NCI-H345 treated with DMSO at 0.1 percent for 48 hours (cell line): ENCODE data around the gene ERCC3.
"Not testable (repeated sequence)": the region's sequence is repeated elsewhere in the genome, so short reads cannot be mapped to it uniquely, and the experiment has no call there.

Source experiments
- DNase-seq: peaks from one replicate; lab custom pipeline; 2025; ENCODE audit not compliant: unreplicated experiment; lab: John Stamatoyannopoulos, UW

ERCC3 gene

DNA sequence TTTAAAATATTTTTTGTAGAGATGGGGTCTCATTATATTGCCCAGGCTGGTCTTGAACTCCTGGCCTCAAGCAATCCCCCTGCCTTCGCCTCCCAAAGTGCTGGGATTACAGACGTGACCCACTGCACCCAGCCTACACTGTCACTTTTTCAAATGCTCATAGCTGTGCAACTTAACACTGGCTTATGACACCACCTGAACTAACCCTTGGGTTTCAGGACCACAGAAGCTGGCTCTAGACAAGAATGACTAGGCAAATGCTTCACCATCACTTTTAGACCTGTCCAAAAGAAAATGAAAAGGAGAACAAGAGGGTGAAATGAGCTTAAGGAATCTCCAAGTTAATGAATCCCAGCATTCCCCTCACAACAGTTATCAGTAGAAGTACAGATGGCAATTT is 13.3 kb downstream of the ERCC3 start:
- DNase-seq: no peak

DNA sequence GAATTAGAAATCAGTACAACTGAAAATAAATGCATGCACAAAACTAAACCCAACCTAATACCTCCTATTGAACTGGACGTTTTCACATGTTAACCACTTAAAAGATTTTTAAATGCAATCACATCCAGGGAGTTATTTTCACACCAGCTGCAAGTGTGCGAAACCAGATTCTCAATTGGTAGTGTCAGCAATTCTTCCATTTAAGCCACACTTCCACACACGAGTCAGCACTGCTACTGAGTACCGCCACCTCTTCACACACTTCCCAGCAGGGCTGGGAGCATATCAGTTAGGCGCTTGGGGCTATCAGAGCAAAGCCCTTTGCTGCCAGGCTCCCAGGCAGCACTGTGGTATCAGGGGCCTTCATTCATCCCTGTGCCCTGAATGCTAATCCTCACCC is 14.2 kb downstream of the ERCC3 start:
- no peak for DNase-seq

DNA sequence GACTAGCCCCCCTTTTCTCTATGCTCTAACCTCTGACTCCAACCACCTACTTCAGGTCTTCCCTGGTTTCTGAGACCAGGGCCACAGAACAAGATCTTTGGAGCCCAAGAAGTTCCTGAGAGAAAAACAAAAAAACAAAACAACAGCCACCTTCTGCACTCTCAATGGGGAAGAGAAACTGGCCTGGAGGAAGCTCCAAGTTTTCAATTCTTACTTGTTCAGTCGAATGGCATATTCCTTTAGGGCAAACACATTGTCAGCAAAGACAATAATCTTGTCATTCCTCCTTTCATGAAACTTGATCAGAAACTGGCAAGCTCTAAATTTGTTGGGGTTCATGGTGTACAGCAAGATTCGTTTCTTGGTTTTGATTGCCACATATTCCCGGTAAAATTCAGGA is 15.0 kb downstream of the ERCC3 start:
- DNase-seq: no peak

DNA sequence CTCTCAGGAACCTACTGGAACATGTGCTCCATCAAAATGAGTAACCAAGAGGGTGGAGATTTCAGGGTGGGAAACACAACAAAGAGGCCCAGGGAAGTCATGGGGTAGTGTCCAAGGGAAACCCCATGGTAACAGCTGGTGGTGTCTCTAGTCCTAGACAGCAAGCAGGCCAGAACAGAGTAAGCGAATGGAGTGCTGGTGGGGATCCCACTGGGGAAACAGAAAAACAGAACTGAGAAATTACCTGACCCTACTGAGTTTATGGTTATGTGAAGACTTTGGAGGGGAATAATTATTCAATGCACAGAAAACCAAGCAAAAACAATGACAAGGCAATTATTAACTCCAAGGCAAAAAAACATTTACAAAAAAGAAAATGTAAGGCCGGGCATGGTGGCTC is 16.9 kb downstream of the ERCC3 start:
- DNase-seq: no peak

DNA sequence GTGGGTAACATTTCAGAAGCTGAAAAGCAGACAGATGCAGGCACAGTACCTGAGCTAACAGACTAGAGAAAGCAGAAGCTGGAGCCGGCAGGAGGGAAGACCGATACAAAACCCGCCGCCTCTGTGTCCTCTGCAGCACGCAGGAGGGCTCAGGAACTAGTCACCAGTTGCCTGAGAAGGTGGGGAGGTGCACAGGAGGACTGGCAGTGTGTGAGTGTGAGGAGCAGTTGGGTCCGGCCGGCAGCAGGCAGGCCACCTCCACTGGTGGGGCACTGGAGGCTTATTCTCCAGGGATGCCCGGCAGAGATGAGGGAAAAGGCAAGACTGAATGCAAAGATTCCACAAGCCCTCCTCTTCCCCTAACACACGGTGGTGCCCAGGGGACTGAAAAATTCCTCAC is 18.2 kb downstream of the ERCC3 start:
- DNase-seq: no peak

DNA sequence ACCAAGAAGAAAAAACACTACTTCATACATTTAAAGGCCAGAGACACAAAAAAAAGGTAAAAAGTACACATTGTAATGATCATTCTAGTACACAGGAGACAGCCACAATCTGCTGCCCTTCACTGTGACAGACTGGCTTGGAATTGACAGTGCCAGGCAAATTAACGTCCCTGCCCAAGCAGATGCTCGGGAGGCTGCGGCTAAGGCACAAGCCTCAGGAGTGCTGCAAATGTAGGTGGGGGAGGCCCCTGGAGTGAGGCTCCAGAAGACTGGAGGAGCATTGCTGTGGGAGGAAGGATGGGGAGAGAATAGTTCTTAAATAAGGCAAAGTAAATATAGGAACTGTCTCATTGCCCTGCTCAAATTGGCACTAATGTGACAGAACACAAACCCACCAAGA is 18.6 kb downstream of the ERCC3 start:
- no peak for DNase-seq

DNA sequence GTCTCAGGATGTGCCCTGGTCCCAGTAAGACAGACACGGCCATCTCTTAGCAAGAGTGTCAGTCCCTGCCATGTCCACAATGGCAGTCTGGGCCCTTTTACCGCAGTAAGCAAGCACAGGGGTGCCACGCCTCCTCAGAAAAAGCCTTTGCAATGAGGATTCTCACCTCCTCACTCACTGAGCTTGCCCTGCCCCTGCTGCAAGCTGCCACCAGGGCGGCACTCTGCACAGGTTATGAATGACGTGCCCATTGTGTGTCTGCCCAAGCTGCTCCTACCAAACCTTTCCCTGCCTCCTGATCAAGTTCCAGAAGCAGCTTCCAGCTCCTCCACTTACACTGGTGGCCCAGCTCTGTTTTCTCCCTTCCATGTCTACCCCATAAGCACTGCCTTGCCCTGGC is 23.3 kb downstream of the ERCC3 start:
- DNase-seq: no peak

DNA sequence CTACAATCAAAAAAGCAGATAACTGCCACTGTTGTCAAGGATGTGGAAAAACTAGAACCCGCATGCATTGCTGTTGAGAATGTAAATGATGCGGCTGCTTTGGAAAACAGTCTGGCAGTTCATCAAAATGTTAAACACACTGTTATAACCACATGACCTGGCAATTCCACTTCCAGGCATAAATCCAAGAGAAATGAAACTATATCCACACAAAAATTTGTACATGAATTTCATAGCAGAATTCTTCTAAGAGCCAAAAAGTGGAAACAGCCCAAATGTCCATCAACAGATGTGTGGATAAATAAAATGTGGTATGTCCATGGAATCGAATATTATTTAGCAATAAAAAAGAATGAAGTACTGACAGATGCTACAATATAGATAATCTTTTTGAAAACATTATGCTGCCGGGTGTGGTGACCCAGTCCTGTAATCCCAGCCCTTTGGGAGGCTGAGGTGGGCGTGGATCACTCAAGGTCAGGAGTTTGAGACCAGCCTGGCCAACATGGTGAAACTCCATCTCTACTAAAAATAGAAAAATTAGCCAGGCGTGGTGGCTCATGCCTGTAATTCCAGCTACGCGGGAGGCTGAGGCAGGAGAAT is 32.0 kb downstream of the ERCC3 start:
- DNase-seq: no peak

DNA sequence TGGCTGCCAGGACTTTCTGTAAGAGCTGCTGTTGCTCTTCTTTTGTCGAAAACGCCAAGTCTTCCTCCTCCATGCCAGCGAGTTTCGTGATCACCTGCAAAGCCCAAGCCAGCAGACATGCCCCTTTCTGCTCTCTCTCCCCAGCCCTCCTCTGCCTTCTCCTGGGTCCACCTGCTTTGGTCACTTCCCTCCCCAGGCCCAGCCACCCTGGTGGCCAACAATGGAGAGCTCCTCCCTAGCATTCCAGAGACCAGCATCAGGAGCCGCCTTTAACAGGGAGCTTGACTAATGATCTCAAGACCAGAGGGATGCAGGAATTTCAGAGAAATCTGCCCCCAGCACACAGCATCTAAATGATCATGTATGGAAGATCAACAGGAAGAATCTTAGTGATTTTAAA is 34.6 kb downstream of the ERCC3 start:
- DNase-seq: no peak

DNA sequence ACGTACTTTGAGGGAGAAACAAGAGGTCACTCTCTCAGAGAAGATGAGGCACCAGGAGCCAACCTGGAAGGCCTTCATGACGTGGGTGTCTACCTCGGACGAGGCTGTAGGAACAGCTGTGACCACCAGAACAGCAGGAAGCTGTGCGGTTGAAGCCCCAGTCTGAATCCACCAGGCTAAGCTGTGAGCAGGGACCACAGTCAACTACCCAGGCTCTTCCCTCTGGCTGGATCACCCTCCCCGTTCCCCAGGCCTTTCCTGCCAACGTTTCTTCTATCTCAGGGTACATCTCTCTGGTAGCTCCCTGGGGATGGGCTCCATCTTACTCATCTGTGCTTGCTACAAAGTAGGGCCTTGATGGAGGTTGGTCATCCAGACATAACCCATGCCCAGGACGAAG is 37.1 kb downstream of the ERCC3 start:
- DNase-seq: no peak

DNA sequence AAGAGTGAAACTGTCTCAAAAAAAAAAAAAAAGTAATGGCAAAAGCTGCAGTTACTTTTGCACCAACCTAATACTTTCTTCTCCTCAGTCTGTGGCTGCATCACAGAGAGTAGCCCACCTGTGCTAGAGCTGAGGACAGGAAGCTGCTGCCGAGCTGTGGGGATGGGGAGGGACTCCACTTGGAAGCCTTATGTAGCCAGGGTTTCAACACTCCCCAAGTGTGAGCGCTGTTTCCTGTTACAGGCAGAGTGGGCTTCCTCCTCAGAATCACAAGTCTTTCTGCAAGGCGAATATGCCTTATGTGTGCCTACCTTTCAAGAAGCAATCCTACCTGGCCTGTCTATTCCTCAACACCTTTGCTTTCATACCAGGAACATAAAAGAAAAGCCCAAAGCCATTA is 37.6 kb downstream of the ERCC3 start:
- no peak for DNase-seq

DNA sequence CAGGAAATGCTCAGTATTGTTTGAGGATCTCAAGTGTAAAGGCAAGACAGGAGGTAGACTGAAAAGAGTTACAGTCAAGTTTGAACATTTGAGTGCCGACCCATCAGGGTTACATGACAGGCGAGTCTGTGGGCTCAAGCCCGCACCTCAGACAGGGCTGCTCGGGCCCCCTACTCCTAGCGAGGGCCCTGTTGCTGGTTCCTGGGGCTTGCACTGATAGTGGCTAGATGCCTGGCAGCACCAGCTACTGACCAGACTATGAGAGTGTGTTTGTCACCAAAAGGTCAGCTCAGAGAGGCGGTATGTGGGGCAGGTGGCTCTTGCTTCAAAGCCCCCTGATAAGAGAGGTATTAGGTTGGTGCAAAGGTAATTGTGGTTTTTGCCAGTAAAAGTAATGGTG is 38.2 kb downstream of the ERCC3 start:
- no peak for DNase-seq

DNA sequence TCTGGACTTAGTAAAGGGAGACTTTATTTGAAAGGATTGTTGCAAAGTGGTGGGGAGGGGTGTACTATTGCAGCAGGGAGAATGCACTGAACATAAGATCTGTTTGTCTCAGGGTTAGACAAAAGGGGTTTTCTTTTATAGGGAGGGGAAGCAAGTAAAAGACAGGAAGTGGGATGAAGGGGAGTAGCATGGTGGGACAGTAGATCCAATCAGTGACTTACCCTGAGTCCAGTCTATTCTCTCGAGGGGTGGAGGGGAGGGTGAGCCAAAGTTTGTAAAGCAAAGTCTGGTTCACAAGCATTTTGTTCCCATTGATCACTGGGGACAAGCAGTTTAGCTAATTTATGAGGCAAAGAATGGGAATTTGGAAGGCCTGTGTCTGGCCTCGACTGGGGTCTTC is 38.8 kb downstream of the ERCC3 start:
- no peak for DNase-seq

DNA sequence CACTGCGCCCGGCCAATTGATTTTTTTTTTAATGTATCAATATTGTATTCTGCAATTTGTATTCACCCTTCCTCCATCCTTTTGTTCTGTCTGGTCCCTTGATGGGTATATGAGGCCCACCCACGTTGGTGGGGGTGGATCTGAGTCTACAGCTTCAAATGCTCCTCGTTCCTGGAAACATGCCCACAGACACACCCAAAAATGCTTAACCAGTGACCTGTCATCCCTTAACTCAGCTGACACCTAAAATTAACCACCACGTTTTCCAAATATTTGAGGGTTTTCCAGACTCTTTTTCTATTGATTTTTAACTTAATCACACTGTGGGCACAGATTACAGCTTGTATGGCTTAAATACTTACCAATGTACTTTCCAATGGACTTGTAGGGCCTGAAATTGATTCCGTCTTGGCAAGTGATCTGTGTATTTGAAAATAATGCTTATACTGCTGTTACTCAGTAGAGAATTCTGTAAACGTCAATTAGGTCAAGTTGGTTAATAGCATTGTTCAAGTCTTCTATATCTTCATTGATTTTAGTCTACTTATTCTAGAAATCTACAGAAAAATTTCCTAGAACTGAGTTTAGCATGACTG is 39.5 kb downstream of the ERCC3 start:
- no peak for DNase-seq

DNA sequence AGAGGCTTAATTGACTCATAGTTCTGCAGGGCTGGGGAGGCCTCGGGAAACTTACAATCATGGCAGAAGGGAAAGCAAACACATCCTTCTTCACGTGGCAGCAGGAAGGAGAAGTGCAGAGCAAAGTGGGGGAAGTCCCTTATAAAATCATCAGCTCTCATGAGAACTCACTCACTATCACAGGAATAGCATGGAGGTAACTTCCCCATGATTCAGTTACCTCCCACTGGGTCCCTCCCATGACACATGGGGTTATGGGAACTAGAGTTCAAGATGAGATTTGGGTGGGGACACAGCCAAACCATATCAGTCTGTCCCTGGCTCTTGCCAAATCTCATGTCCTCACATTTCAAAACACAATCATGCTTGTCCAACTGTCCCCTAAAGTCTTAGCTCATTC is 52.8 kb downstream of the ERCC3 start:
- not testable (repeated sequence) for DNase-seq

DNA sequence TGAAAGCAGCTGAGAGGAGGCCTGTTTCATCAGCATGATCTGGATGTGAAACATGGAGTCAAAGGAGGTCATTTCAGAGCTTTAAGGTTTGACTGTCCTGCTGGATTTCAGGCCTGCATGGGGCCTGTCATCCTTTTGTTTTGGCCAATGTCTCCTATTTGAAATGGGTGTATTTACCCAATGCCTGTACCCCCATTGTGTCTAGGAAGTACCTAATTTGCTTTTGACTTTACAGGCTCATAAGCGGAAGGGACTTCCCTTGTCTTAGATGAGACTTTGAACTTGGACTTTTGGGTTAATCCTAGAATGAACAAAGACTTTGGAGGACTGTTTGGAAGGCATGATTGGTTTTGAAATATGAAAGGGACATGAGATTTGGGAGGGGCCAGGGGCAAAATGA is 54.5 kb downstream of the ERCC3 start:
- no peak for DNase-seq

DNA sequence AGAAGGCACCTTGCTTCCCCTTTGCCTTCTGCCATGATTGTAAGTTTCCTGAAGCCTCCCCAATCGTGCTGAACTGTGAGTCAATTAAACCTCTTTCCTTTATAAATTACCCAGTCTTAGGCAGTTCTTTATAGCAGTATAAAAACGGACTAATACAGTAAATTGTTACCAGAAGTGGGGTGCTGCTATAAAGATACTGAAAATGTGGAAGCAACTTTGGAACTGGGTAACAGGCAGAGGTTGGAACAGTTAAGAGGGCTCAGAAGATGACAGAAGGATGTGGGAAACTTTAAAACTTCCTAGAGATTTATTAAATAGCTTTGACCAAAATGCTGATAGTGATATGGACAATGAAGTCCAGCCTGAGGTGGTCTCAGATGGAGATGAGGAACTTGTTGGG is 56.2 kb downstream of the ERCC3 start:
- not testable (repeated sequence) for DNase-seq

DNA sequence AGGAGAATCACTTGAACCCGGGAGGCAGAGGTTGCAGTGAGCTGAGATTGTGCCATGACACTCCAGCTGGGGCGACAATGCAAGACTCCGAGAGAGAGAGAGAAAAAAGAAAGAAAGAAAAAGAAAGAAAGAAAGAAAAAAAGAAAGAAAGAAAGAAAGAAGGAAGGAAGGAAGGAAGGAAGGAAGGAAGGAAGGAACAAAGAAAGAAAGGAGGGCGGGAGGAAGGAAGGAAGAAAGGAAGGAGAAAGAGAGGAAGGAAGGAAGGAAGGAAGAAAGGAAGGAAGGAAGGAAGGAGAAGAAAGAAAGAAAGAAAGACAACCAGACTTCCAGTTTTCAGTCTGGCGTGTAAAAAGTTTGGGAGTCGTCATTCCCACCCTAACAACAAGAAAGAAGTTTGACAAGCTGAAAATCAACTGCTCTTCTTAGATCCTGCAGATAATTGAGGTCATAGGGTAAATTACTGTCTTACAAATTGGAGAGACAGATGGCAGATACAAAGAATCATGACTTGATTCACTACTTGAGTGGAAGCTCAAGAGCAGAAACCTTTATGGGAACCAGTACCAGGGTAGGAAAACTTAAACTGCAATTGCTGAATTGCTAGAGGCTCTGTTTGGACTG is 58.8 kb downstream of the ERCC3 start:
- no peak for DNase-seq

DNA sequence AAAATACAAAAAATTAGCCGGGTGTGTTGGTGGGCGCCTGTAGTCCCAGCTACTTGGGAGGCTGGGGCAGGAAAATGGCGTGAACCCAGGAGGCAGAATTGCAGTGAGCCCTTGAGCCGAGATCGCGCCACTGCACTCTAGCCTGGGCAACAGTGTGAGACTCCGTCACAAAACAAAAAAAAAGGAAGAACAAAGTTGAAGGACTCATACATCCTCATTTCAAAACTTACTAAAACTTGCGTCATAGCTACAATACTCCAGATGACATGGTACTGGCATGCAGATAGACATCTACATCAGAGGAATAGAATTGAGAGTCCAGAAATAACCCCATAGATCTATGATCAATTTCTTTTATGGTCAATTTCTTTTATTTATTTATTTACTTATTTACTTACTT is 60.2 kb downstream of the ERCC3 start:
- no peak for DNase-seq

DNA sequence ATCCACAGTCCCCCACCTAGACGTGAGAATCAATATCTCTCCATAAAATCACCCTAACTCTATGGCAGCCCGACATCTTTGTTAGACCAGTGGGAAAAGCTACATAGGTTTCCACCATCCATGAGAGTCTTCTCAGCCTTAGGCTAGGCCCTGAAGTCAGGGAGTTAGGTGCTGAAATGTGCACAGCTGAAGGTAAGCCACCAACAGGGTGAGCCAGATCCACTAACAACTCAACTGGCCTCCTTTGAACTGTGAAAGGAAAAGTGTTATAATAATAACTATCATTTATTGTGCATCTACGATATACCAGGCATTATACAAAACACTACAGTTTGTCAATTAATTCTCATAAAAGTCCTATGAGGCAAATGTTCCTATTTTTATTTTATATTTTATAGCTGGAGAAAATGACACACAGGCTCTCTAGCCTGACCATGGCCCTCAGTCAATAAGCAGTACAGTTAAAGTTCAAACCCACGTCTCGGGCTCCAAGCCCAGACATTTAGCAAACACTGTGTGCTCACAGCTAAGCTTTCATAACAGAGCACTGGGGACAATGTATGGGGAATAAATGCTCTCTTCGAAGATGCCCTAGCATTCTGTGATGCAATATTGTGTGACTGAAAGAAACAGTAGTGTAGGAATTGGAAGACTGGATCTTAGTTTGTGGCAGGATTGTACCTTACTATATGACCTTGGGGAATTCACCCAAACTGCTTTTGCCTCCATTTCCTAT is 62.6 kb downstream of the ERCC3 start:
- DNase-seq: no peak

DNA sequence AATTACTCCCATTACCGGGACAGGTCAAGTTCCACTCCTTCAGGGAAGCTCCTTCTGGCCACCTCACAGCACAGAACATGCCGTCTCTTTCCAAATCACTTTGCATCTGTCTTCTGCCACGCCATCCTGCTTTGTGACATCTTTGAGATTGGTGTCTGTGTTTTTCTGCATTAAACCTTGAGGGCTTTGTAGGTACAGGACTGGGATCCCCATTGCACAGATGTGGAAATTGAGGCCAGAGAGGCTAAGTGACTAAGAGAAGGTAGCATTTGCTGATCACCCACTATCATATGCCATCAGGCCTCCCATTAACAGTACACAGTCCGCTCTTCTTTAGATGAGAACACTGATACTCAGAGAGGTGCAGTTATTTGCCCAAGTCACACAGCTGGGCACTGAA is 64.4 kb downstream of the ERCC3 start:
- no peak for DNase-seq

DNA sequence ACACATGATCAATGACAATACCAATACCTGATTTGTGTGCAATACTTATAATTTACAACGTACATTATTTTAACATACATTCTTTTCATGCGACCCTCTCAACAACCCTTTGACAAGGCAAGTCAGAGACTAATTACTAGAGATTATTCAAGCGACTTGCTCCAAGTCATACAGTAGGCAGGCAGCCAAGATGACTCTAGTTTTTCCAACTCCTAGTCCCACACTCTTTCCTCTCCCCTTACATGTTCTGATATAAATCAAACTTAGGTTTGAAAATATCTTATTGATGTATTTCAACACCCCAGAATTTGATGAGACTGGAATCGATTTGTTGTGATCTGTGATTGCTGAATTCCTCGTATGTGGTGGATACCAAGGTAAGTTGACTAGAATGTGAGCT is 65.8 kb downstream of the ERCC3 start:
- DNase-seq: no peak
